Vagina (tissue), 2 donors: ENCODE data around the gene ADAMTS14. TPM values are rescaled to one million over a fixed set of nuclear protein-coding genes. Genes with fewer than 3 reads are reported as not detected.

ENCODE experiments used
- DNase-seq, 2 donors: peaks; one replicate each; pipeline ENCODE4 v3.0.0-alpha.2; 2017; ENCODE audit errors: extremely low spot score in 2 of 2
- H3K27ac ChIP-seq: fragments of 200-600 bp; sonication (generic); one replicate; pipeline ENCODE4 v1.5.1; 2019
- H3K27me3 ChIP-seq: fragments of 200-600 bp; sonication (generic); one replicate; pipeline ENCODE4 v1.5.1; 2019
- H3K36me3 ChIP-seq, 2 donors: fragments of 200-600 bp; sonication (generic); one replicate each; pipeline ENCODE4 v1.5.1; 2017 to 2019
- H3K4me1 ChIP-seq: fragments of 200-600 bp; sonication (generic); one replicate; pipeline ENCODE4 v1.5.1; 2019
- H3K4me3 ChIP-seq, 2 donors: fragments of 200-600 bp; sonication (generic); 1 replicate in 1 of 2; 2 replicates in 1 of 2; pipeline ENCODE4 v1.5.1; 2016 to 2019
- H3K9me3 ChIP-seq: fragments of 200-600 bp; sonication (generic); one replicate; pipeline ENCODE4 v1.5.1; 2019
- CTCF ChIP-seq, 3 experiments: fragments of 450-650 bp in 2 of 3; fragments of 200-600 bp in 1 of 3; sonication (generic) in 1 of 3; IDR thresholded peaks; one replicate each; pipeline ENCODE4 v1.5.1; 2017 to 2019; ENCODE audit warnings: antibody characterized with exemption in 3 of 3, mild to moderate bottlenecking in 2 of 3, moderate library complexity in 2 of 3
- POLR2A ChIP-seq, 2 donors: fragments of 450-650 bp; IDR thresholded peaks; one replicate each; pipeline ENCODE4 v1.6.1; 2017; ENCODE audit warnings: antibody characterized with exemption in 2 of 2, mild to moderate bottlenecking in 2 of 2, moderate library complexity in 2 of 2
- POLR2AphosphoS5 ChIP-seq, 2 donors: sonication (generic); formaldehyde crosslinking; IDR thresholded peaks; one replicate each; pipeline ENCODE4 v1.9.0; 2017; ENCODE audit warnings: antibody characterized with exemption in 2 of 2, mild to moderate bottlenecking in 2 of 2, low read depth in 1 of 2; ENCODE audit not compliant: insufficient read depth in 1 of 2
- intact Hi-C: fragments of 100-400 bp; cut with DNase I; formaldehyde crosslinking; loops from one replicate; pipeline ENCODE4 v1.15.1; 2023
- total RNA-seq: library from RNA; depleted of rRNA; stranded (reverse); fragments of >200 nt; gene quantifications from one replicate; pipeline ENCODE4 v1.2.3, GENCODE V29; 2016

Gene ADAMTS14, protein sequence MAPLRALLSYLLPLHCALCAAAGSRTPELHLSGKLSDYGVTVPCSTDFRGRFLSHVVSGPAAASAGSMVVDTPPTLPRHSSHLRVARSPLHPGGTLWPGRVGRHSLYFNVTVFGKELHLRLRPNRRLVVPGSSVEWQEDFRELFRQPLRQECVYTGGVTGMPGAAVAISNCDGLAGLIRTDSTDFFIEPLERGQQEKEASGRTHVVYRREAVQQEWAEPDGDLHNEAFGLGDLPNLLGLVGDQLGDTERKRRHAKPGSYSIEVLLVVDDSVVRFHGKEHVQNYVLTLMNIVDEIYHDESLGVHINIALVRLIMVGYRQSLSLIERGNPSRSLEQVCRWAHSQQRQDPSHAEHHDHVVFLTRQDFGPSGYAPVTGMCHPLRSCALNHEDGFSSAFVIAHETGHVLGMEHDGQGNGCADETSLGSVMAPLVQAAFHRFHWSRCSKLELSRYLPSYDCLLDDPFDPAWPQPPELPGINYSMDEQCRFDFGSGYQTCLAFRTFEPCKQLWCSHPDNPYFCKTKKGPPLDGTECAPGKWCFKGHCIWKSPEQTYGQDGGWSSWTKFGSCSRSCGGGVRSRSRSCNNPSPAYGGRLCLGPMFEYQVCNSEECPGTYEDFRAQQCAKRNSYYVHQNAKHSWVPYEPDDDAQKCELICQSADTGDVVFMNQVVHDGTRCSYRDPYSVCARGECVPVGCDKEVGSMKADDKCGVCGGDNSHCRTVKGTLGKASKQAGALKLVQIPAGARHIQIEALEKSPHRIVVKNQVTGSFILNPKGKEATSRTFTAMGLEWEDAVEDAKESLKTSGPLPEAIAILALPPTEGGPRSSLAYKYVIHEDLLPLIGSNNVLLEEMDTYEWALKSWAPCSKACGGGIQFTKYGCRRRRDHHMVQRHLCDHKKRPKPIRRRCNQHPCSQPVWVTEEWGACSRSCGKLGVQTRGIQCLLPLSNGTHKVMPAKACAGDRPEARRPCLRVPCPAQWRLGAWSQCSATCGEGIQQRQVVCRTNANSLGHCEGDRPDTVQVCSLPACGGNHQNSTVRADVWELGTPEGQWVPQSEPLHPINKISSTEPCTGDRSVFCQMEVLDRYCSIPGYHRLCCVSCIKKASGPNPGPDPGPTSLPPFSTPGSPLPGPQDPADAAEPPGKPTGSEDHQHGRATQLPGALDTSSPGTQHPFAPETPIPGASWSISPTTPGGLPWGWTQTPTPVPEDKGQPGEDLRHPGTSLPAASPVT
- total RNA-seq = not detected

GRCh38 chr10:70672165-70673042 lies at the start of gene ADAMTS14:
Gene ADAMTS14, plus strand, starts transcription at chr10:70672506. Its CDS starts 297 bp downstream, at chr10:70672803.
- Histone ChIP-seq H3K27me3 (no peaks in the 10 kb centered on the region), H3K27ac (peak within 1 kb of the TSS; percentile 27), H3K4me1 (peaks cover 17% of the 10 kb centered on the region), H3K9me3 (no peaks in the 10 kb centered on the region), H3K36me3 (no peaks in the 10 kb centered on the region), H3K4me3 (peak within 1 kb of the TSS; percentile 33 to 47)
- intact Hi-C loops = no loop called here
- TF ChIP-seq CTCF (IDR thresholded peaks at IDR 0.05) = no peak
- TF ChIP-seq POLR2AphosphoS5 (IDR thresholded peaks at IDR 0.05; ENCODE audit: insufficient read depth in 1 of 2, low read depth in 1 of 2) = no peak
- no peak for TF ChIP-seq POLR2A (IDR thresholded peaks at IDR 0.05)
- DNase-seq = no peak

DNA sequence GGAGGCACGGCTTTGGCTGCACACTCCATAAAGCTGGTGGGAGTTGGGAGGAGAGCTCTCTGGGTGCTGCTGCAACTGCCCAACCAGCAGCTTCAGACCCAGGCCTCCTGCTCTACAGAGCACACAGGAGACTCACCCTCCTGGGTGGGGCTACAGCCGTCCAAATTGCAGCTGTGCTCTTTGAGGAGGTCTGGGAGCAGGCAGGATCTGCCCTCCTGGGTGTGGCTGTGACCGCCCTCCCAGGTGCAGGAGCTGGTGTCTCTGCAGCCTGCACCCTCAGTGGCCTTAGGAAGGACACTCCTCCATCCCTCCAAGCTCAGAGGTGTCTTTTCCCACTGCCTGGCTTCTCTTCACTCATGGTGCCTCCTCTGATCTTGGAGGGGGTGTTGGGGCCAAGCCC lies 49.8 kb upstream of the ADAMTS14 start:
- DNase-seq = no peak
- Histone ChIP-seq H3K36me3 (no peaks in the 10 kb centered on the region), H3K9me3 (peaks cover 9% of the 10 kb centered on the region), H3K27ac (no peak overlapping the region), H3K4me3 (no peak overlapping the region), H3K4me1 (peaks cover 3% of the 10 kb centered on the region), H3K27me3 (no peaks in the 10 kb centered on the region)
- TF ChIP-seq POLR2A (IDR thresholded peaks at IDR 0.05) (no peak), POLR2AphosphoS5 (IDR thresholded peaks at IDR 0.05; ENCODE audit: insufficient read depth in 1 of 2, low read depth in 1 of 2) (no peak), CTCF (IDR thresholded peaks at IDR 0.05) (no peak)
- intact Hi-C loops = no loop called here

DNA sequence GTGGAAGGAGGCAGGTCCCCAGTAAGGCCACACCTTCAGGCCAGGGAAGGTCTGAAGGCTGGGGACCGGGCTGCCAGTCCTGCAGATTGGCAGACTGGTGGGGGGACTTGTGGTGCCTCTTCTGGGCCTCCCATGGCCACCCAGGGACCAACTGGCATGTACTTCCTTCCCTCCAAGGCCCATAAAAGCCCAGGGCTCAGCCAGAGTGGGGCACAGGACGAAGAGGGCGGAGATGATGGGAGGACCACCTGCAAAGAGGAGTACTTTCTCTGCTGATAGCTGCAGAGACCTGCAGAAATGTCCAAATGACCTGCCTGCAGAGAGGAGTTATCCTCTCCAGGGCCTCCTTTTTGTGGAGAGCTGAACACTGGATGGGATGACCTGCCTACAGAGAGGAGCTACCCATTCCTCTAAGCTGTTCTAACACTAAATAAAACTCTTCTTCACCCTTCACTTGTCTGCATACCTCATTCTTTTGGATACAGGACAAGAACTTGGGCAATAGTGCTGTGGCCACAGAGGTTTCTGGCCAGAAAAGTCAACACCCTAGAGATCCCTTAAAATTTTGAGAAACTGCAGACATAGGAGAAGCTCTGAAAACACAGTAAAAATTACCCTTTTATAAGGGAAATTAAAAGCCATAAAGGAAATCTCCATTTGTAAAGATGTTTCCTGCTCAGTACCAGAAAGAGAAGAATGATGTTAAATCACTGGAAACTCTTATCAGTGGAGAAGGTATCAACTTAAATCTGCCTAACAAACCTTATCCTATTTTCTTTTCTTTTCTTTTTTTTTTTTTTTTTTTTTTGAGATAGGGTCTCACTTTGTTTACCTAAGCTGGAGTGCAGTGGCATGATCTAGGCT lies 49.1 kb upstream of the ADAMTS14 start:
- TF ChIP-seq CTCF (IDR thresholded peaks at IDR 0.05) (no peak), POLR2A (IDR thresholded peaks at IDR 0.05) (no peak), POLR2AphosphoS5 (IDR thresholded peaks at IDR 0.05; ENCODE audit: insufficient read depth in 1 of 2, low read depth in 1 of 2) (no peak)
- intact Hi-C loops = no loop called here
- Histone ChIP-seq H3K4me3 (no peak overlapping the region), H3K27me3 (no peaks in the 10 kb centered on the region), H3K4me1 (peaks cover 3% of the 10 kb centered on the region), H3K36me3 (no peaks in the 10 kb centered on the region), H3K9me3 (peaks cover 9% of the 10 kb centered on the region), H3K27ac (no peak overlapping the region)
- no peak for DNase-seq

DNA sequence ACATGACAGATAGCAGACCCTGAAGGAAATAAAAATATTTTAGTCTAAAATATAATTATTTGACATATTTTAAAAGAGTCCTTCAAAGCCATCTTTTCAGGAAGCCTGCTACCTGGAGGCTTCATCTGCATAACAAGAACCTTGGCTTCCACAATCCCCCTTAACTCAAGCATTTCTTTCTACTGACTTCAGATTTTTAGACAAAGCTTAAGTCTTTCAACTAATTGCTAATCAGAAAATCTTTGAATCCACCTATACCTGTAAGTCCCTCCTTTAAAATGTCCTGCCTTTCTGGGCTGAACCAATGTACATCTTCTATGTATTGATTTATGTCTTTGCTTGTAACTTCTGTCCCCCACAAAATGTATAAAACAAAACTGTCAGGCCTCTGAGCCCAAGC lies 46.2 kb upstream of the ADAMTS14 start:
- peaks cover 3% of the 10 kb centered on the region for H3K4me1 ChIP-seq
- no peaks in the 10 kb centered on the region for H3K36me3 ChIP-seq
- no peak overlapping the region for H3K27ac ChIP-seq
- no peak for DNase-seq
- H3K4me3 ChIP-seq = no peak overlapping the region
- intact Hi-C loops = no loop called here
- H3K9me3 ChIP-seq = no peaks in the 10 kb centered on the region
- H3K27me3 ChIP-seq = no peaks in the 10 kb centered on the region
- no peak for TF ChIP-seq CTCF (IDR thresholded peaks at IDR 0.05)
- no peak for TF ChIP-seq POLR2AphosphoS5 (IDR thresholded peaks at IDR 0.05; ENCODE audit: insufficient read depth in 1 of 2, low read depth in 1 of 2)
- no peak for TF ChIP-seq POLR2A (IDR thresholded peaks at IDR 0.05)
